Adipose tissue (tissue), 3 donors: ENCODE results near the gene TSEN54. TPM values are rescaled to one million over a fixed set of nuclear protein-coding genes. Genes with fewer than 3 reads are reported as not detected.

Experiments used
- H3K27ac ChIP-seq: one replicate; pipeline ENCODE4 v1.5.1; 2013; ENCODE audit warnings: low read depth, low read length
- WGBS, 3 donors: extraction: QIAGEN DNeasy Blood & Tissue Kit; methylation state at CpG; one replicate each; pipeline ENCODE4 v1.1.7; 2013; 5-methylcytosine and 5-hydroxymethylcytosine counted together
- polyA plus RNA-seq, 3 donors: library from polyadenylated mRNA; stranded (reverse); fragments of 200-250 nt; gene quantifications; one replicate each; pipeline ENCODE4 v1.2.3, GENCODE V29; 2013
- donor health status: healthy with polysubstance abuse.
- donor health status: Bipolar disorder and iron deficiency.
- donor health status: healthy.

TSEN54 gene
- polyA plus RNA-seq, 3 donors: 20.1 to 22.7 (median 22.3) TPM

GRCh38 chr17:75500419-75501216, 15.7 kb upstream of the TSEN54 start:
- 89 to 92% (median 90%) methylated on average over 15 to 17 of the region's 17 CpGs for WGBS, 3 donors
- H3K27ac ChIP-seq: no peak overlapping the region

DNA sequence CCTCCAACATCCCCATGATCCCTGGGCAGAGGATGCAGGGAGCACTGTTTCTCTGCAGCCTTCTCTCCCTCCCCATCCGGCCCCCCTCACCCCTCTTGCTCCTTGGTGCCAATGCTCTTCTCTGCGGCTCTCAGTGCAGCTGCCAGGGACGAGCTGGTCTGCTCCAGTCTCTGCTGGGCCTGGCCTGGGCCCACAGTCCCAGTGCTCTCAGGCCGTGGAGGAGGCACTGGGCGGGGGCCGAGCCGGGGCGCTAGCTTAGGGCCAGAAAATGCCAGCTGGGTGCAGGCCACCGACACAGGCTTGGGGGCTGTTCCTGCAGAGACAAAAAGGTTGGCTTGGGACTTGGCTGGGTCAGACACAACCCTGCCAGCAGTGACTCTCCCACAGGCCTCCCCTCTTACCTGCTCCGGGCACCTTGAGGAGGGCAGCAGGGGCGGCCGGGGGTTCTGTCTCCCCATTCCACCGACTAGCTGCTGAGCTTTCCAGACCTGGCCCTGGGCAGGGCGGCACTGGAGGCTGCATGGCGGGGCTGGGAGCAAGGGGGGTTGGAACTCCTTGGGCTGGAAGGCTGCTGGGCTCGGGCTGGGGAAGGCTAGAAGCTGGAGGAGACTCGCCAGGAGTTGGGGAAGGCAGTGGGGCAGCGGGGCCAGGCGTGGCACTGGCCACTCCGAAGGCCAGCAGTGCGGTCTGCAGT, 14.8 kb upstream of the TSEN54 start:
- 69 to 82% (median 74%) methylated on average over 21 of the region's 21 CpGs for WGBS, 3 donors
- H3K27ac ChIP-seq: no peak overlapping the region

- 89 to 93% (median 89%) methylated on average over 28 to 40 of the region's 40 CpGs for WGBS, 3 donors
- no peak overlapping the region for H3K27ac ChIP-seq
These were observed 14.1 kb upstream of the TSEN54 start for GRCh38 chr17:75502072-75502720.

DNA sequence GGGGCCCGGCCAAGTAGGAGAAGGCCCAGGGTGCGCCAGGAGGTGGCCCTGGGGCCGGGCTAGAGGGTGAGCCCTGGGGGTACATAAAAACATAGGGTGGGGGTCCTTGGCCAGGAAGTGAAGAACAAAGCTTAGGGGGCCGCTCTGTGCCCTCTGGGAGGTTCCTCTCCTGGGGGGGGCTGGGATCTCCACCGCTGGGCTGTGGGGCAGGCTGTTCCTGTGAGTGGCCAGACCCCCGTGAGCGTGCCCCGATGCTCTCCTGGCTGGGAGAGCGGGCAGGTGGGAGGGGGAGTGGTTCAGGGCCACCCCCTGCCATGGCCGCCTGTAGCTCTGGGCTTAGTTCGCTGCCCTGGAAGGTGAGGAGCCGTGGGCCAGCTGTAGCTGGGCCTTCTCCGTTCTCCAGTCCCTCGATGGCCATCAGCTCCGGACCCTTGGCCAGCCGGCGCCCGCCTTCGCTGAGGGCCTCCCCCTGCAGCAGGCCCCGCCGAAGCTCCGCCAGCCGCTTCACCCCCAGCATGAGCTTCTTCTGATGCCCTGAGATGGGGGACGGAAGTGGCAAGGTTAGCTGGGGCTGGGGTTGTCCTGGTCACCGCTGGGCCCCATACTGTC, 13.5 kb upstream of the TSEN54 start:
- 91 to 94% (median 91%) methylated on average over 14 to 25 of the region's 25 CpGs for WGBS, 3 donors
- H3K27ac ChIP-seq: no peak overlapping the region

DNA sequence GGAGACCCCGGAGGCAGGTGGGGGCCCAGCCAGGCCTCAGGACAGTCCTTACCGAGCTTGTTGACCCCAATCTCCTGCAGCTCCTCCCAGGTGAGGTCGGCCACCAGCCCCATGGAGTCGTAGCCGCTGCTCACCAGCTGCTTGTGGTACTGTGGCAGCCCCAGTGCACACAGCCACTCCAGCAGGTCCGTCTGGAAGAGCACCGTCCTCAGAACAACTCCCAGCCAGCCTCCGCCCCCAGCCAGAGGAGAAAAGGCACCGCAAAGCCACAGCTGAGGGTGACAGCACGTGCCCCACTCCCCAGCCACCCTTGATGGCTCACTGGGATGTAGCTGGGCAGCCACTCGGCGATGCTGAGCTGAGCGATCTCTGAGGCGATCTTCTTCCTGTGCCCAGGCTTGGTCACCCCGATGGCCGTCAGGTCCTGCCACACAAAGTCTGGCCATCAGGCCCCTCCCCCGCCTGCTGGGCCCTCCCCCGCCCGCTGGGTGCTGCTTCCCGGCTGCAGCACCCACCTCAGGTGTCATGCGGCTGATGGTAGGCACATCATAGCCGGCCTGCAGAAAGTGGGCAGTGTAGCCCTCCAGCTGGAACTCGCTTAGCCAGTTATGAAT, 12.9 kb upstream of the TSEN54 start:
- WGBS, 3 donors: 87 to 88% (median 88%) methylated on average over 20 to 23 of the region's 23 CpGs
- H3K27ac ChIP-seq: no peak overlapping the region

DNA sequence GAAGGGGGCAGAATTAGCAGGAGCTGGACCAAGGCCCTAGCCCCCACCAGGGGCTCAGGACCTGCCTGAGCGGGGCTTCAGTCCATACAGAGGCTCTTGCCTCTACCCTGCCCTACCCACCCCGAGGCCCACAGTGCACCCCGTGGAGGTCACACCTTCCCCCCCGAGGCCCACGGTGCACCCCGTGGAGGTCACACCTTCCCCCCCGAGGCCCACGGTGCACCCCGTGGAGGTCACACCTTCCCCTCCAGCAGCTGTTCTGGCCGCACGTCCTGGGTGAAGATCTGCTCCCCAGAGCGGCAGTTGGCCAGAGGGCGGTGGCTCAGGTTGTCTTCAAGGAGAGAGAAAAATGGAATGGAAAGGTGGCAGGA, 12.4 kb upstream of the TSEN54 start:
- 70 to 90% (median 78%) methylated on average over 9 to 13 of the region's 13 CpGs for WGBS, 3 donors
- no peak overlapping the region for H3K27ac ChIP-seq

- 71 to 78% (median 76%) methylated on average over 30 to 32 of the region's 32 CpGs for WGBS, 3 donors
- no peak overlapping the region for H3K27ac ChIP-seq
These were observed 11.8 kb upstream of the TSEN54 start for GRCh38 chr17:75504347-75505151.

GRCh38 chr17:75505152-75505409, 11.2 kb upstream of the TSEN54 start:
- 77 to 92% (median 87%) methylated on average over 4 of the region's 4 CpGs for WGBS, 3 donors
- H3K27ac ChIP-seq: no peak overlapping the region

DNA sequence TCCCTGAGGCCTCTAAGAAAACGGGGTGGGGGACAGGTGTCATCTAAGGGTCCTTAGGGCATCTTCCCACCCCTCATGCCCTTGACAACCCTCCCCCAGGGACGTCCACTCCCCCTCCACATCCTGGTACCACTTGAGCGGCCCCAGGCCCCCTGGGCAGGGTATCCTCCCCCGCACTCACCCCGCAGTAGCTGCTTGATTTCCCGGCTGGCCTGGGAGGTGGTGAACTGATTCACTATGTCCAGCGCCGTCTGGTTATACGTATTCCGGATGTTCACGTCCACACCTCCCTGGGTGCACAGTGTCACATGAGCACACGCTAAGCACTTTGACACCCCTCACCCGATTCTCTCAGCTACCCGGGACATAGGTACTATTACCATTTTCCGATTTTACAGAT, 10.7 kb upstream of the TSEN54 start:
- no peak overlapping the region for H3K27ac ChIP-seq
- WGBS, 3 donors: 85 to 90% (median 88%) methylated on average over 14 to 15 of the region's 15 CpGs

- H3K27ac ChIP-seq: no peak overlapping the region
- 84 to 96% (median 85%) methylated on average over 21 of the region's 21 CpGs for WGBS, 3 donors
These were observed 10.2 kb upstream of the TSEN54 start for GRCh38 chr17:75506134-75506533.

DNA sequence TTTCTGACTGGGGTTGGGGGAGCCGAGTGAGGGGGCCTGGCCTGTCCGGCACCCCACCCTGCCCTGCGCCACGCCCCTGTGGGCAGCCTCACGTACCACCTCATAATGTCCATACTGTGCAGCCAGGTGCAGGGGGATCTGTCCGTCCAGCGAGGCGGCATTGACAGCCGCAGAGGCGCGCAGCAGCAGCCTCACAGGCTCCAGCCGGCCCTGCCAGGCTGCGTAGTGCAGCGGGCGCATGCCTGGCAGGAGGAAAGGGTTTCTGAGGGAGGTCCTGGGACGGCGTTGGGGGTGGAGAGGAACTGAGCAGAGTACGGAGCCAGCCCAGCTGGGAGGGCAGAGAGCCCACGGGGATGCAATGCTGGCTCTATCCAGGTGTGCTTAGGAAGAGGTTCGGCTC, 9.4 kb upstream of the TSEN54 start:
- 92 to 94% (median 94%) methylated on average over 20 of the region's 20 CpGs for WGBS, 3 donors
- no peak overlapping the region for H3K27ac ChIP-seq

DNA sequence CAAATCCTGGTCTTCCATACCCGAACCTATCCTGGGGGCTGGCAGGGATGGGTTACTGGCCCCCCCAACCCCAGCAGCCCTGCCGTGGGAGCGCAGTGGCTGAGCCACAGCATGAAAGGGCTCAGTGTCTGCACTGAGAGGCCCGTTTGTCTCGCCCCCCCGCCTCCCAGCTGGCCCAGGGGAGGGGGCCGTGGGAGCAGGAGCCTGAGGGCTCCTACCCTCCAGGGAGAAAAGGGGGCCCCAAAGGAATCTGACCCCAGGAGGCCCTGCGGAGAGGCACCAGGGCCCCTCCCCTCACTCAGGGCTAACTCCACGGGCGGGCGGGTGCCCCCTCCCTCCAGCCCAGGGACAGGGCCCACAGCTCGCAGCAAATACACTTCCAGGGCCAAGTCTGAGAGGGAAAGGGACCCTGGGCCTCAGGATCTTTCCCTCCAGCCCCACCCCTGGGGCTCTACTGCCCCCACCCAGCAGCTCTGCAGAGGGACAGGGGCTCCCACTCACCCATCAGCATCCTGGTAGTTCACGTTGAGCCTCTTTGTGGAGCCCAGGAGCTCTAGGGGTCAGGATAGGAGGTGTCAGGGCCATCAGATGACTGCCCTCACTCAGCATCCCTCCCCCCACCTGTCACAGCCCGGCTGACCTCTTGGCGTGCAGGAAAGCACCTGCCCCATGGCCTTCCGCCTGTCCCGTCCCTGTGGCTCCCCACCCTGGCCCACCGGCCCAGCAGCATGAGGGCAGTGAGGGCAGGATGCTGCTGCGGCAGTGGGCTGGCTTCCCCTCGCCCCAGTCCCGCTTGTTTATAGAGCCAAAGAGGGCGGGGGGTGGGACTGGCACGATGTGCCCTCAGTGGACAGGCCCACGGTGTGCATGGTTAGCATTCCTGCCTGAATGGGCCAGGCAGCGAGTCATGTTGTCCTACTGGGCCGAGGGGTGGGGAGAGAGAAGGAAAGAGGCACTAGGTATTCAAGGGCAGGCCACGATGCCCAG, 8.3 kb upstream of the TSEN54 start:
- 74 to 80% (median 77%) methylated on average over 22 to 27 of the region's 27 CpGs for WGBS, 3 donors
- H3K27ac ChIP-seq: no peak overlapping the region

DNA sequence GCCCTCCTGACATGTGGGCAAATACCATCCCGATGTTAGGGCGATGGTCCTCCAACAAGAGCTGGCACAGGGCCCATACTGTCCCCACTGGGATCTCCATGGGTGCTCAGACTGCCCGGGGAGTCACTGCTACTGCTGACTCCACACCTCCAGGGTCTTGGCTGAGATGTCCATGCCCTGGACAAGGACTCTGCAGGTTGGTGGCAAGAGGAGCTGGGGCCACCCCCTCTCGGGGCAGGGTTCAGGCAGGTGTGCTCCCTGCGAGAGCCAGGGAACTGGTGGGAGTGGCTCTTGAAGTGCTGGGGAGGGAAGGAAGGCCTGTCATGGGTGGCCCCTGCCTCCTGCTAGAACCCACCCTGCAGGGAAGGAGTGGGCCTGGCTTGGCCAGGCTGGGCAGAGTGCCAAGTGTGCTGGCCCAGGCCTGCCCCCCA, 7.4 kb upstream of the TSEN54 start:
- WGBS, 3 donors: 56 to 69% (median 64%) methylated on average over 5 of the region's 5 CpGs
- no peak overlapping the region for H3K27ac ChIP-seq

GRCh38 chr17:75509528-75510258, 6.6 kb upstream of the TSEN54 start:
- H3K27ac ChIP-seq: no peak overlapping the region
- WGBS, 3 donors: 72 to 90% (median 76%) methylated on average over 19 of the region's 19 CpGs

- 77 to 90% (median 80%) methylated on average over 4 of the region's 4 CpGs for WGBS, 3 donors
- H3K27ac ChIP-seq: no peak overlapping the region
These were observed 5.1 kb upstream of the TSEN54 start for GRCh38 chr17:75511270-75511609.
